Hepatocyte (in vitro differentiated cells): ENCODE data around the gene KRTAP3-2. TPM values are rescaled to one million over a fixed set of nuclear protein-coding genes. Genes with fewer than 3 reads are reported as not detected.

Experiments used
- DNase-seq: peaks from one replicate; pipeline ENCODE4 v3.0.0-alpha.2; 2016; ENCODE audit warnings: low spot score
- H2AFZ ChIP-seq: fragments of 200-600 bp; sonication (generic); 2 replicates; pipeline ENCODE4 v1.6.0; 2016; ENCODE audit warnings: antibody characterized with exemption, mild to moderate bottlenecking
- H3K27ac ChIP-seq: fragments of 200-600 bp; sonication (generic); 2 replicates; pipeline ENCODE4 v1.5.1; 2016; ENCODE audit warnings: mild to moderate bottlenecking
- H3K27me3 ChIP-seq: fragments of 200-600 bp; sonication (generic); 2 replicates; pipeline ENCODE4 v1.6.1; 2016
- H3K36me3 ChIP-seq: fragments of 200-600 bp; sonication (generic); replicated peaks from 2 replicates; pipeline ENCODE4 v1.5.1; 2016; ENCODE audit warnings: low read depth; ENCODE audit not compliant: insufficient read depth
- H3K4me1 ChIP-seq: fragments of 200-600 bp; sonication (generic); 2 replicates; pipeline ENCODE4 v1.5.1; 2016; ENCODE audit warnings: mild to moderate bottlenecking, moderate library complexity; ENCODE audit not compliant: insufficient read depth
- H3K4me2 ChIP-seq: fragments of 200-600 bp; sonication (generic); 2 replicates; pipeline ENCODE4 v1.6.0; 2016
- H3K4me3 ChIP-seq: fragments of 200-600 bp; sonication (generic); 2 replicates; pipeline ENCODE4 v1.5.1; 2016; ENCODE audit warnings: mild to moderate bottlenecking
- H3K79me2 ChIP-seq: fragments of 200-600 bp; sonication (generic); 2 replicates; pipeline ENCODE4 v1.6.0; 2017; ENCODE audit warnings: mild to moderate bottlenecking
- H3K9me2 ChIP-seq: fragments of 200-600 bp; sonication (generic); replicated peaks from 2 replicates; pipeline ENCODE4 v1.6.0; 2017; ENCODE audit warnings: mild to moderate bottlenecking; ENCODE audit not compliant: insufficient read depth
- H3K9me3 ChIP-seq: fragments of 200-600 bp; sonication (generic); 2 replicates; pipeline ENCODE4 v1.5.1; 2016; ENCODE audit warnings: low read depth, mild to moderate bottlenecking
- H4K20me1 ChIP-seq: fragments of 200-600 bp; sonication (generic); 2 replicates; pipeline ENCODE4 v1.6.0; 2016; ENCODE audit warnings: mild to moderate bottlenecking; ENCODE audit not compliant: insufficient read depth, poor library complexity, severe bottlenecking
- CTCF ChIP-seq: fragments of 200-600 bp; sonication (generic); IDR thresholded peaks from 2 replicates; pipeline ENCODE4 v1.5.1; 2016; ENCODE audit warnings: antibody characterized with exemption, mild to moderate bottlenecking; ENCODE audit not compliant: poor library complexity
- EZH2 ChIP-seq: fragments of 200-600 bp; sonication (generic); IDR thresholded peaks from 2 replicates; pipeline ENCODE4 v1.6.1; 2016; ENCODE audit warnings: antibody characterized with exemption, mild to moderate bottlenecking, borderline replicate concordance
- EZH2phosphoT487 ChIP-seq: fragments of 200-600 bp; sonication (generic); IDR thresholded peaks from one replicate; pipeline ENCODE4 v1.6.1; 2018; ENCODE audit warnings: antibody characterized with exemption, mild to moderate bottlenecking, low read depth, moderate library complexity; ENCODE audit not compliant: unreplicated experiment, severe bottlenecking
- WGBS: methylation state at CpG from one replicate; pipeline ENCODE4 v1.1.6; 2016; ENCODE audit warnings: low lambda C conversion rate; ENCODE audit errors: missing lambda C conversion rate; 5-methylcytosine and 5-hydroxymethylcytosine counted together
- polyA plus RNA-seq: library from polyadenylated mRNA; unstranded; fragments of >200 nt; fragmentation: Nextera tagmentation; extraction: Ambion mirVana; gene quantifications from 2 replicates; pipeline ENCODE4 v1.2.1, GENCODE V29; 2016
- total RNA-seq: library from RNA; depleted of rRNA; stranded (reverse); fragments of >200 nt; gene quantifications from 2 replicates; pipeline ENCODE4 v1.2.3, GENCODE V29; 2014

Gene KRTAP3-2
- total and polyA plus RNA-seq, 2 experiments from 2014 or later, result not detected

- WGBS, result 85% methylated on average over 1 of the region's 1 CpG
- DNase-seq, result no peak
- Histone ChIP-seq H3K79me2 (no peaks in the 10 kb centered on the region), H3K27ac (peak overlapping the region; percentile 25), H3K27me3 (no peaks in the 10 kb centered on the region), H4K20me1 (no peaks in the 10 kb centered on the region), H3K9me3 (no peaks in the 10 kb centered on the region), H3K4me3 (no peak overlapping the region), H2AFZ (no peak overlapping the region), H3K36me3 (no peaks in the 10 kb centered on the region), H3K4me2 (no peak overlapping the region), H3K9me2 (no peaks in the 10 kb centered on the region), H3K4me1 (peaks cover 19% of the 10 kb centered on the region)
- TF ChIP-seq EZH2phosphoT487 (no peak), CTCF (no peak), EZH2 (no peak)
These were observed 47.0 kb downstream of the KRTAP3-2 start for GRCh38 chr17:40952661-40953060.

DNA sequence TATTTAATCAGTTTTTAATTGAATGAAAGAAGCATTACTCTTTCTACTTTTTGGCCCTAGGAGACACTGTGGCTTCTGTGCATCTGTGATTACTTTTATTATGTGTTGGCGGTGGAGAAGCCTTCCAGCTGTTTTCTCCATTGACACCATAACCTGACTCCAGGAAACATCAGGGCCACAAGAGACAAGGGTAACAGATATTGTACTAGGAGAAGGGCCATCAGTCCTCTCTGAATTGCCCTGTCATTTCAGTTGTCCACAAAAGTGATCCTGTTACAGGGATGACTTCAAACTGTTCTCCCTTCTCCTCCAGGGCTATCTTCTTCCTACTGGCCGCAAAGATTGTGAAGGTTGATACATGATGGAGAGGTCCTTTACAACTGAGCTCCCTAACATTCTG, 47.6 kb downstream of the KRTAP3-2 start:
- H2AFZ ChIP-seq, result no peak overlapping the region
- no peaks in the 10 kb centered on the region for H3K9me3 ChIP-seq
- peaks cover 15% of the 10 kb centered on the region for H3K4me1 ChIP-seq
- H3K79me2 ChIP-seq, result no peaks in the 10 kb centered on the region
- DNase-seq, result no peak
- H3K9me2 ChIP-seq, result no peaks in the 10 kb centered on the region
- no peaks in the 10 kb centered on the region for H4K20me1 ChIP-seq
- H3K27me3 ChIP-seq, result no peaks in the 10 kb centered on the region
- TF ChIP-seq CTCF (no peak), EZH2 (no peak), EZH2phosphoT487 (no peak)
- no peak overlapping the region for H3K27ac ChIP-seq
- H3K36me3 ChIP-seq, result no peaks in the 10 kb centered on the region
- H3K4me2 ChIP-seq, result no peak overlapping the region
- WGBS, result 98% methylated on average over 2 of the region's 2 CpGs
- H3K4me3 ChIP-seq, result no peak overlapping the region

GRCh38 chr17:40951011-40951622, 48.6 kb downstream of the KRTAP3-2 start:
- no peaks in the 10 kb centered on the region for H3K36me3 ChIP-seq
- H2AFZ ChIP-seq, result no peak overlapping the region
- 97% methylated on average over 2 of the region's 2 CpGs for WGBS
- H4K20me1 ChIP-seq, result no peaks in the 10 kb centered on the region
- H3K9me3 ChIP-seq, result no peaks in the 10 kb centered on the region
- TF ChIP-seq CTCF (no peak), EZH2 (no peak), EZH2phosphoT487 (no peak)
- H3K4me1 ChIP-seq, result peaks cover 6% of the 10 kb centered on the region
- no peaks in the 10 kb centered on the region for H3K9me2 ChIP-seq
- no peak overlapping the region for H3K4me3 ChIP-seq
- H3K79me2 ChIP-seq, result no peaks in the 10 kb centered on the region
- H3K27me3 ChIP-seq, result no peaks in the 10 kb centered on the region
- no peak for DNase-seq
- H3K27ac ChIP-seq, result no peak overlapping the region
- no peak overlapping the region for H3K4me2 ChIP-seq

GRCh38 chr17:40950176-40950575, 49.5 kb downstream of the KRTAP3-2 start:
- Histone ChIP-seq H3K27me3 (no peaks in the 10 kb centered on the region), H3K4me2 (no peak overlapping the region), H4K20me1 (no peaks in the 10 kb centered on the region), H3K4me1 (peaks cover 6% of the 10 kb centered on the region), H3K4me3 (no peak overlapping the region), H3K27ac (no peak overlapping the region), H3K9me2 (no peaks in the 10 kb centered on the region), H3K9me3 (no peaks in the 10 kb centered on the region), H3K36me3 (no peaks in the 10 kb centered on the region), H3K79me2 (no peaks in the 10 kb centered on the region), H2AFZ (no peak overlapping the region)
- TF ChIP-seq CTCF (no peak), EZH2phosphoT487 (no peak), EZH2 (no peak)
- no peak for DNase-seq
- WGBS, result 77% methylated on average over 7 of the region's 7 CpGs
